Cardiac septum (tissue), 1 donor: ENCODE data around the gene PLPPR4. TPM values are rescaled to one million over a fixed set of nuclear protein-coding genes. Genes with fewer than 3 reads are reported as not detected.
"Not testable (repeated sequence)": the region's sequence is repeated elsewhere in the genome, so short reads cannot be mapped to it uniquely, and the experiment has no call there.

Experiments
- DNase-seq: peaks from one replicate; pipeline ENCODE4 v3.0.0-alpha.2; 2020; ENCODE audit warnings: low spot score
- intact Hi-C: fragments of 100-400 bp; cut with DNase I; formaldehyde crosslinking; loops from one replicate; pipeline ENCODE4 v1.14.0; 2022
- total RNA-seq: library from RNA; stranded (reverse); fragmentation: NEBNext Ultra II Directional; extraction: Animal tissue kit (Norgen Biotek cat#: 25700); gene quantifications from one replicate; pipeline ENCODE4 v1.2.1, GENCODE V29; 2021
- donor health status: DM: no; HTN: no; CAD: no.

The PLPPR4 gene
- total RNA-seq, 1 donor from 2014 or later: 1.0 TPM

DNA sequence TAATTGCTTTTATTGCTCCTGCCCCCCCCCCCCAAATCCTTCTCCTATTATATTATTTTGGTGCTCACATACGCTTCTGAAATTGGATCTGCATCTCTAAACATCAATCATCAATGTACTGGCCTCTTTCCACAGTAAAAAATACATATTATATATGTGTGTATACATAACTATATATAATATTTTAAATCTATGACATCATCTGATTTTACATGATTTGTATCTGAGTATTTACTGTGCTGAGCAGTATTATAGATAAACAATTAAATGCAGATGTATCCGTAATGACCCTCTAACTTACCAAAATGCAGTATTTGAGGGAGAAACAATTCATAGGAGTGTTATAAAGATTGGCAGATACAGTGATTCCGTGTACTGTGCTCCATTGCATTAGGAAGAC is 832 bp downstream of the PLPPR4 start:
- intact Hi-C loops: no loop called here
- no peak for DNase-seq

DNA sequence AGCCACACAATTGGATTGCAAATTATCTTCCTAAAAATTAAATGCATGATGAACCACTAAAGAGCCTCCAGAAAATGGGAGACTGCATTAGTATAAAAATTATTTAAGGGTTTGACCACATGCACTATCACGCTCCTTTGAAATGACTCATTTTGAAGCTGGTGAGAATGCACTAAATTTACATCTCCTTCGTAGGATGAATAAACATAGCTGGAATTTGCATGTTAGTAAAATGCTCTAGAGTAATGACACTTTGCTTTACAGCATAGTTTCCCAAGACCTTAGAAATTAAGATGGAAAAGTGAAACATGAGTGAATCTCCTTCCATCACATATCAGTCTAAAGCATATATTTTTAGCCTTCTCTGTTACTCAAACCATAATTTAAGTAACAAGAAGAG is 2.4 kb downstream of the PLPPR4 start:
- intact Hi-C loops: no loop called here
- no peak for DNase-seq

DNA sequence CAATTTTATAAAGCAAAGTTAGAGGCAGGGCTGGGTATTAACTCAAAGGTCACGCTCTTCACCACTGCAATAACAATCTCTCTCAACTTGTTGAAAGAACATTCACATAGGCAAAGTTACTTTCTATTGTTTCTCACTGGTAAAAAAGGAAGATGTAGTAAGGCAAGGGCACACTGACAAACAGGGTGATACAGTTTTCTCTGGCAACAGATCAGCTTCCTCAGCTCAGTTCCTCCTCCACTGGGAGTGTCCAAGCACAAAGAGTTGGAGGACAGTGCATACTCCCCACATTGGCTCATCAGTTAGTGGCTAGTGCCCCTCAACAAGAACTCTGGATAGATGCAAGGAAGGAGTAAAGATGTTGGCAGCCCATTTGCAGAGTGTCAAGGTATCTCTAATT is 3.7 kb downstream of the PLPPR4 start:
- no peak for DNase-seq
- intact Hi-C loops: no loop called here

DNA sequence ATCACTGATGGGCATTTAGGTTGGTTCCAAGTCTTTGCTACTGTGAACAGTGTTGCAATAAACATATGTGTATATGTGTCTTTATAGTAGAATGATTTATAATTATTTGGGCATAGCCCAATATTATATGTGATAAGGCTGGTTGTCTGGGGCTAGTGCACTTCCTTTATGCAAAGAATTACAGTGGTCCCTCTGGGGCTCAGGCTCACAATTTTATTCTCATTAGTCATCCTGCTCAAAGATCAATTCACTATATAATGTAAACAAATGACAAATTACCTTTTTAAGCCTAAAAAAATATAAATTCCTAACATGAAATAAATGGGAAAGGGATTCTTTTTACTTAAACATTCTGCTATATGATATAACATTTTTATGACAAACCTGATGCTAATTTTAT is 5.0 kb downstream of the PLPPR4 start:
- no peak for DNase-seq
- intact Hi-C loops: no loop called here

DNA sequence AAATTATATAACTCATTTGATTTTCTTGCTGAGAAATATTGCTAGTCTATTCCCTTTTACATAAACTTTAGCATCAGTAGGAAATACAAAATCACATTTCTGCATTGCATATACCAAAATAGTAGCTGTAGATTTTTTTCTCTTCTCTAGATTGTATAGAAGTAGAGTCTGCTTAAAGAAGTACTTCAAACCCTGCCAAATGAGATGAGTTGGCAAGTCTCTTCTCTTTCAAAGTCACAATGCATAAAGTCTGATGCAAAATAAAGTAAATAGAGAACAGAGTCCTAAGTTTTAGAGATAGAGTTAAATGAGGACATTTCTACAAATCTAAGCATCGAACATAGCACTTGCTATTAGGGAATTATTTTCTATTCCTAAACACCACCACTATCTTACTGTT is 6.4 kb downstream of the PLPPR4 start:
- DNase-seq: no peak
- intact Hi-C loops: no loop called here

DNA sequence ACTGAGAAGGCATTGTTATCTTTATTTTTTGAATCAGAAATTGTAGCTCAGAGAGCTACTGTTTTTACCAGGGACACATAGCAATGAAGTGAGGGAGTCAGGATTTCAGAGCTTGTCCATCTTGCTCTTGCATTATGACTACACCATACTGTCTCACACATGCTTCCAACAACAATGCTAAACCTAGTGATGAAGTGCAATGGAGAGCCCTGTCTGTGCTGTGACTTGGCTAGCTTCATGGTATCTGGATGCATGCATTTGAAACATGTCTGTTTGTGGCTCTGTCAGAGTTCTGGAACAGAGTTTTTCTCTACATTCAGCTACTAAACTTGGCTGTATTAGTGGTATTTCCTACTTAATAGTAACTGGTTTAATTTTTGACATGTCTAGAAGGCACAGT is 7.0 kb downstream of the PLPPR4 start:
- DNase-seq: no peak
- intact Hi-C loops: no loop called here

DNA sequence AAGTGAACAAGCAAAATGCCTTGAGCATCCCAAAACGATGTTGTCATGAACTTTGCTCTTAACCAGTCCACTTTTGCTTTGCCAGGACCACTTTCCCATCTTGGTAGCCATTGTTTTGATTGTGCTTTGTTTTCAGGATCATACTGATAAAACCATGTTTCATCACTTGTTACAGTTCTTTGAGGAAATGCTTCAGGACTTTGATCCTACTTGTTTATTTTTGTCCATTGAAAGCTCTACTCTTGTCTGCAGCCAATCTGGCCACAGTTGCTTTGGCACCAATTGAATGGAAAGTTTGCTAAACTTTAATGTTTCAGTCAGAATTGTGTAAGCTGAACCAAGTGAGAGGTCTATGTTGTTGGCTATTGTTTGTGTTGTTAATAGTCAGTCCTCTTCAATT is 12.8 kb downstream of the PLPPR4 start:
- no peak for DNase-seq
- intact Hi-C loops: no loop called here

DNA sequence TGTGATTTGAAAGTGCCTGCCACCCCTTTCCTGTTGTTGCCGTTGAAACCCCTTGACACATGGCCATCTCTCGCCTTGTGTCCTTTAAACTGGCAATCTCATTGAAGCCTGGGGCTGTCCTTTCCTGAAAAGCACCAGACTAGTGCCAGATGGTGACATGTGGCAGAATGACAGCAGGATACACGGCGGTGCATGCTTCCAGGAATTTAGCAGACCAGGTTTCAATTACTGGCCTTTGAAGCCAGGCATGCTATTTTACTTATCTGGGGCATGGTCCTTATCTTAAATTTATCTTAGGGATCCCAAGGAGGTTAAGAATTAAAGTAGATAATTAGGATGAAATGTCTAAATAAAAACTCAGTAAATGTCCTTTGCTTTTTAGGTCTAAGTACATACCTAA is 15.2 kb downstream of the PLPPR4 start:
- intact Hi-C loops: no loop called here

DNA sequence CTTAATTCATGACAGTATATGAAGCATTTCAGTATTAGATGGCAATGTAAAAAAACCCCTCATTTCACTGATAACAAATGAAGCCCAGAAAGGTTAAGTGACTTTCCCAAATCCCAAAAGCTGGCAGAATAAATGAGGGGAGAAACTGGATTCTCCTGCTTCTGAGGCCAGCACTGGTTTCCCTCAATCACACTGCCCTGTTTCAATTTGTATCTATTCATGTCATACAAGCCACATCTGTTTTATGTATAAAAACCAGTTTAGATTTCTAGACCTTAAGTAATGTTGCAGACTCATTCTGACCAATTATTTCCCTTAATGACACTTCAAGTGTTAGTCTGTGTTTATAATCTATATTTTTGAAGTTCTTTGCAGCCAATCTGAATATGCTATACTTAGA is 16.8 kb downstream of the PLPPR4 start:
- DNase-seq: no peak
- intact Hi-C loops: no loop called here

More for the DNA sequence above, 15.2 kb downstream of the PLPPR4 start:
- no peak for DNase-seq

DNA sequence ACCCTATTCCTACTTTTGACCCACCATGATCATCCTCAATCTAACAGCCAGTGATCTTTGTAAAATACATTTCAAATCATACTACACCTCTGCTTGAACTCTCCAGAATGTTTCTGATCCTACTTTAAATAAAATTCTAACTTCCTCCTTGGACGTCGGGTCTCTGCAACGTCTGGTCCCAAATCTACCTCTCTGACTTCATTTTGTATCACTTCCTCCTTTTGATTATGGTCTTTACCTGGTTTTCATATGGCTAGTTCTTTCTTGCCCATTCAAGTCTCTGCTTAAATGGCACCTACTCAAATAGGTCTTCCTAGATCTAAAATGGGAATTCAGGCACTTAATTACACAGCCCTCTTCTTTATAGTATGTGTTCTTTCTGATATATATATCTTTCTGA is 18.2 kb downstream of the PLPPR4 start:
- DNase-seq: no peak
- intact Hi-C loops: no loop called here

DNA sequence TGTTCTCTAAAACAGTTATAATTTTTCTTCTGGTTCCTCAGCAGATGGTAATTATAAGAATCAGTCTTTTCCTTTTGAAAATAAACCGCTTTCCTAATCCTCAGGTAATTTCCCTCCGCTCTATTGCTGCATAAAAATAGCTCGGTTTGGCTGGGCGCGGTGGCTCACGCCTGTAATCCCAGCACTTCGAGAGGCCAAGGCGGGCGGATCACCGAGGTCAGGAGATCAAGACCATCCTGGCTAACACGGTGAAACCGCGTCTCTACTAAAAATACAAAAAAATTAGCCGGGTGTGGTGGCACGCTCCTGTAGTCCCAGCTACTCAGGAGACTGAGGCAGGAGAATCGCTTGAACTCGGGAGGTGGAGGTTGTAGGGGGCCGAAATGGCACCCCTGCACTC is 19.2 kb downstream of the PLPPR4 start:
- intact Hi-C loops, DNase-seq: not testable (repeated sequence)

DNA sequence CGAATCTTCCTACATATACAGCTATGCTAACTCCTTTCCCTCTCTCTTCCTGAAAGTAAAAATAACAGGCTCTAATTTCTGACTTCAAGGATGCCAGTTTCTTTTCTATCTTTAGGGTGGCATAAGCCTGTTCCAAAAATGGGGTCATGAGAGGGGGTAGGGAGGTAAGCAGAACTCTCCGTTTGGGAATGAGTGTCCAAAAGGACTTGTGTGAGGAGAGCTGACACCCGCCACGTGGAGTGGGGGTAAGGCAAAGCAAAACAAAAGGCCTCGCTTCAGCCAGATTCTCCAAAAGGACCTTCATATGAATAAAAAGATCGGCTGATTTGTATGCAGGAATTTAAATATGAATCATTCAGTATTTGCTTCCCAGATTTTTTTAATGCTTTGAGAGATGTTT is 28.6 kb downstream of the PLPPR4 start:
- intact Hi-C loops: no loop called here
- DNase-seq: no peak

DNA sequence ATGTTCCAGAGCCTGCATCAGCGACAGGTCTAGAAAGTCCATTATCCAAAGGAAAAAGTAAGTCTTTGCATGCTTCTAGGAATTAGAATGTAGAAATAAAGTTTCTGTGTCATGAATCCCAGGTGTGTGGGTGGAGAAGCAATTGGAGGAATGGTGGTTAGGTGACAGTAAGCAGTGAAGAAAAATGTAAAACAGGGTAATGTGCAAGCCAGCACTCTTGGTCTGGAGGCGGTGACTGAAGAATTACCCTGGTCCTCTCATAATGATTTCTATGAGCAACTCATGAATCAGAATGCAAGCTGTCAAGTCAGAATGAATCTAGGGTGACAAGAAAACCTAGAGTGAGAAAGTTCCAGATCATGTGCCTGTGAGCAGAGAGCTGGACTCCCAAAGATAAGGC is 33.6 kb downstream of the PLPPR4 start:
- no peak for DNase-seq
- intact Hi-C loops: no loop called here

DNA sequence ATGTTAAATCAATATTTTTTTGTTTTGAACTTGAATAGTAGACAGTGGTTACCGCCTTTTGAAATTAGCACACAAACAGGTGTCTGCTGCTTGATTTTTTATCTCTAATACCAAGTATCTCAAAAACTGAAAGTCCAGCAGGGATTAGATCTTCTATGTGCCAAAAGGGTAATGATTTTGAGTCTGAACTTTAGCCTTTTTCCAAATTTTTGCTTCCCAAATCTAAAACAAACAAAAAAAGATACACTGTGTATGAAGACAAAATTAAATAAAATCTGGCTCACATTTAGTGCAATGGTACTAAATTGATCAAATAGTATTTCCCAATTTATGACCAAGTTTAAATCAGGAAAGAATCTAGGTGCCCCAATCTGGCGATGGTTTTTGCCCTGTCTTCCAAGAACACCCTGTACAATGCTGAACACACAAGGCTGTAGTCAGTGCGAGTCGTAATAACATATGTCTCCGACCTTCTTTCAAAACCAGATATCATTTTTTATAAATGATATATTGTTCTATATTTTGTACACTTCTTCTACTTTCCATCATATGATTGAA is 40.5 kb downstream of the PLPPR4 start:
- intact Hi-C loops: no loop called here
- no peak for DNase-seq

DNA sequence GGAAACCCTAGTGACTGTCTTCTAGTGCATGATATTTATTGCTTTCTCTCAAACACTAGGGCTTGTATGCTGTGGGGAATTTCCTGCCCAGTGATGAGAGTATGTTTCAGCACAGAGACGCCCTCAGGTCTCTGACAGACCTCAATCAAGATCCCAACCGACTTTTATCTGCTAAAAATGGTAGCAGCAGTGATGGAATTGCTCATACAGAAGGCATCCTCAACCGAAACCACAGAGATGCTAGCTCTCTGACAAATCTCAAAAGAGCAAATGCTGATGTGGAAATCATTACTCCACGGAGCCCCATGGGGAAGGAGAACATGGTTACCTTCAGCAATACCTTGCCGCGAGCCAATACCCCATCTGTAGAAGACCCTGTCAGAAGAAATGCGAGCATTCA is 41.3 kb downstream of the PLPPR4 start:
- intact Hi-C loops: no loop called here
- no peak for DNase-seq

DNA sequence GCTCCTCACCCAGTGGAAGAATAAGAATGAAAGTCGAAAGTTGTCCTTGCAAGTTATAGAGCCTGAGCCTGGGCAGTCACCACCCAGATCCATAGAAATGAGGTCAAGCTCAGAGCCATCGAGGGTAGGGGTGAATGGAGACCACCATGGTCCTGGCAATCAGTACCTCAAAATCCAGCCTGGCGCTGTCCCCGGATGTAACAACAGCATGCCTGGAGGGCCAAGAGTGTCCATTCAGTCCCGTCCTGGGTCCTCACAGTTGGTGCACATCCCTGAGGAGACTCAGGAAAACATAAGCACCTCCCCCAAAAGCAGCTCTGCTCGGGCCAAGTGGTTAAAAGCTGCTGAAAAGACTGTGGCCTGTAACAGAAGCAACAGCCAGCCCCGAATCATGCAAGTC is 41.8 kb downstream of the PLPPR4 start:
- DNase-seq: no peak
- intact Hi-C loops: no loop called here

DNA sequence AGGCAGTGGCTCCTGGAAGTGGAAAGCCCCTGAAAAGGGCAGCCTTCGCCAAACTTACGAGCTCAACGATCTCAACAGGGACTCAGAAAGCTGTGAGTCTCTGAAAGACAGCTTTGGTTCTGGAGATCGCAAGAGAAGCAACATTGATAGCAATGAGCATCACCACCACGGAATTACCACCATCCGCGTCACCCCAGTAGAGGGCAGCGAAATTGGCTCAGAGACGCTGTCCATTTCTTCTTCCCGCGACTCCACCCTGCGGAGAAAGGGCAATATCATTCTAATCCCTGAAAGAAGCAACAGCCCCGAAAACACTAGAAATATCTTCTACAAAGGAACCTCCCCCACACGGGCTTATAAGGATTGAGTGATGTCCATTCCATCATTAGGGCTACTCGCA is 42.4 kb downstream of the PLPPR4 start:
- intact Hi-C loops: no loop called here
- DNase-seq: no peak

DNA sequence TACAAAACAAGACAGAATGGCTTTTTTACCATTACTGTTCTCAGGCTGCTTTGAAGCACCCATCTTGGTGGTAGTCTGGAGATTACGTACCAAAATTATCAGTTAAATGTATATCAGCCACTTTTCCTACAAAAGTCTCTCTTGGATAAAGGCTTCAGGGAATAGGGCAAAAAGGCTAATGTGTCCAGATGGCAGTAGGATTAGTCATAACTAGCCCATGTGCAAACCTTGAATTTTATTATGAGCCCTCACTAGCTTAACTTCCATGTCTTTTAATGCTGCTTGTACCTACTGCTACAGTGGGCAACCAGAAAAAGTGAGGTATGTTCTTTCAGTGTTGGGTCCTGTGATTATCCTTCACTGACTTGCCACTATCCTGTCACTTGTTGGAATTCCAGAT is 51.0 kb downstream of the PLPPR4 start:
- no peak for DNase-seq
- intact Hi-C loops: no loop called here

DNA sequence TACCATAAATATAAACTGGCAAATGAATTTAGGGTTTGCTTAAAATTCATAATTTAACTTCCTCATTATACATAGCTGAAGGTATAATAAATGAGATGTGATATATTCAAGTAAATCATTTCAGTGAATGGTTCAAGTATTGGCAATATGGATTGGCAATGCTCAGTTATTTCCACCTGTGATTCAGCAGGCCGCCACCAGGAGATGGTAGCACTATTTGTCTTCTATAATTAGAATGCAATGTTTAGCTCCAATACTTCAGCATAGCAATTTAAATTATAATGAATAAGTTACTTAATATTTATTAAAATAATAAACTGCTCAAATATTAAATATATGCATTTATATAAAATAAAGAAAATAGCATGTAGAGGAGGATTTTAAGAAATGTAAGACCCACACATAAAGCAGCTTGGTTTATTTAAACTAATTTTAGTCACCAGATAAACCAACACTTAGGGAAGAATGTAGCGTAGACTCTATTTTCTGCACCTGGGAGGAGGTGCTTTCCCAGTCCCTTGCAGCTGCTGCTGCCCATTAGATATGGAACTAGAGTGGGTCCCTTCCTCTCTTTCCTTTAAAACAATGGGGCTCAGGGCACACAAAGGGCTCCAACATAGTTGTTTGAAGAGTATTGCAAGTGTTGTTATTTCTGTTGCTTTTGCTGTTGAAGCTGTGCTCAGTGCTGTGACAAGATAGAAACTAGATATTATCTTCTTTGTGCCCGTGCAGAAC is 62.1 kb downstream of the PLPPR4 start:
- intact Hi-C loops: no loop called here
- DNase-seq: no peak

DNA sequence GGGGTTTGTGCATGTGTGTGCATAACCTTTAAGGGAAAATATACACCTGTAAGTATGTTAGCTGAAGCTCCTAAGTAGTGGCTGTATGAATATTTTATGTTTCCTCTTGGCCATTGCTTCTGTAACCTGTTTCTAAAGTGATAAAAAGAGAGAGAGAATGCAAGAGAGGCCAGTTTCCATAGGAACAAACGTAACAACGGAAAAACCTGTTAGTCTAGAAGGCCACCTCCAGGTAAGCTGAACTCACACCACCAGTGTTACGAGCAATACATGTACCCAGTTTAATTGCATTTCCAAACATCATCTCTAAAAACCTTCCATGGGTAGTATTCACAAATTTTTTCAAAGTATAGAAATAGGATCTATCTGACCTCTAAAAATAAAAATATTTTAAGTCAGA is 63.1 kb downstream of the PLPPR4 start:
- DNase-seq: no peak
- intact Hi-C loops: no loop called here

DNA sequence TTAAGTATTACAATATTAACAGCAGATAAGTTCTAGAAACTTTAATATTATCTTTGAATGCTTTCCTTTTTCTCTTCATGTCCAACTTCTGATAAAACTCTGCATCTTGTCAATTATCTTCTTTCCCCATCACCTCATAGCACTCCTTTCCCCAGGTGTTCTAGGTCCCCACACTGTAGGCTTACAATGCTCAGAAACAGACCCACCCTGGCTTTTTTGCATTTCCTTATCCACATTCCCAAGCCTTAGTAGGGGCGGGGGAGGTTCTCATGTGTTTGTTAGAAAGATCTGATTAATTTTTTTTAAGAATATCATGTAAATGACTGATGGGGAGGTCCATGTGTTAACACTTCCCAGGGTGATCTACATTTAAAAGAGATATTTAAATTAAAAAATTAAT is 63.9 kb downstream of the PLPPR4 start:
- intact Hi-C loops: no loop called here
- DNase-seq: no peak

DNA sequence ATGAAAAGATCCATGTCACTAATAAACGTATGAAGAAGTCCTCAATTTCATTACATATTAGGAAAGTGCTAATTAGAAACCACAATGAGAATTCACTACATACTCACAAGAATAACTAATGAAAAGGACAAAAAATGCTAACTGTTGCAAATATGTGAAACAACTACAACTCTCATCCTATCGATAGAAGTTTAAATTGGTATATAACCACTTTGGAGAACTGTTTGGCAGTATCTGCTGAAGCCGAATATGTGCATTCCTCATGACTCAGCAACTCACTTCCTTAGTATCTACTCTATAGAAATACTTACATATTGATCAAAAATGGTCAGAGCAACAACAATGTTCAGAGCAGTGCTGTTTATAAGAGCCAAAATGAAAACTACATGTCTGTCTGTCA is 66.8 kb downstream of the PLPPR4 start:
- intact Hi-C loops: no loop called here
- DNase-seq: no peak
